BE2C (cell line): ENCODE measurements around the gene NAA35.

Experiments
- DNase-seq: peaks from one replicate; pipeline ENCODE4 v3.0.0-alpha.2; 2020
- H3K27me3 ChIP-seq: fragments of 250-450 bp; sonication (Bioruptor Pico); 2 replicates; pipeline ENCODE4 v1.5.1; 2020; ENCODE audit warnings: mild to moderate bottlenecking
- H3K36me3 ChIP-seq: fragments of 250-450 bp; sonication (Bioruptor Pico); 2 replicates; pipeline ENCODE4 v1.5.1; 2020; ENCODE audit warnings: mild to moderate bottlenecking
- H3K4me1 ChIP-seq: fragments of 250-450 bp; sonication (Bioruptor Pico); 2 replicates; pipeline ENCODE4 v1.5.1; 2020
- H3K4me3 ChIP-seq: 2 replicates; pipeline ENCODE4 v1.5.1; 2011; ENCODE audit warnings: low read depth, low read length
- H3K9me3 ChIP-seq: fragments of 250-450 bp; sonication (Bioruptor Pico); 2 replicates; pipeline ENCODE4 v1.5.1; 2020
- TF ChIP-seq, protein P1 (sequence below): IDR thresholded peaks from 2 replicates; pipeline ENCODE4 v1.5.1; 2012; ENCODE audit warnings: mild to moderate bottlenecking, low read depth, low read length

The NAA35 gene

DNA sequence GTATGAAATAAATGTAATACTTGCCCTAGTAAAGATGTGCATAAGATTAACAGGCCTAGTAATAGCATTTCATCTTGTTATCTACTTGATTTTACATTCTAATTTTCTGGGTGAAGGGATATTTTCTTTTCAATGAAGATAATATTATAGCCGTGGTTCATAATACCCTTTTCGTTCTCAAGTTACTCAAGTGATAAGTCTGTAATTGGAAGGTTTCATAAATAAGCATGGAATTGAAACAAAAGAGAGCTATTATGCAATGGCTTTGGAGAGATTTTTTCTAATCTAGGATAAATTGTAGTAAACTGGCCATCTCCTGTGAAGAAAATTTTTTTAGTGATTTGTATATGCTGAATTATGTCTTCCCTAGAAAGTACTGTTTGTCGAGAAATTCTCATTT lies 19.0 kb downstream of the NAA35 start:
- Histone ChIP-seq H3K27me3 (no peaks in the 10 kb centered on the region), H3K4me1 (no peaks in the 10 kb centered on the region; the same call in 1 of the 2 replicates), H3K4me3 (no peak overlapping the region), H3K9me3 (no peaks in the 10 kb centered on the region), H3K36me3 (peaks cover 12% of the 10 kb centered on the region; the same call in 1 of the 2 replicates)
- TF ChIP-seq, protein P1, sequence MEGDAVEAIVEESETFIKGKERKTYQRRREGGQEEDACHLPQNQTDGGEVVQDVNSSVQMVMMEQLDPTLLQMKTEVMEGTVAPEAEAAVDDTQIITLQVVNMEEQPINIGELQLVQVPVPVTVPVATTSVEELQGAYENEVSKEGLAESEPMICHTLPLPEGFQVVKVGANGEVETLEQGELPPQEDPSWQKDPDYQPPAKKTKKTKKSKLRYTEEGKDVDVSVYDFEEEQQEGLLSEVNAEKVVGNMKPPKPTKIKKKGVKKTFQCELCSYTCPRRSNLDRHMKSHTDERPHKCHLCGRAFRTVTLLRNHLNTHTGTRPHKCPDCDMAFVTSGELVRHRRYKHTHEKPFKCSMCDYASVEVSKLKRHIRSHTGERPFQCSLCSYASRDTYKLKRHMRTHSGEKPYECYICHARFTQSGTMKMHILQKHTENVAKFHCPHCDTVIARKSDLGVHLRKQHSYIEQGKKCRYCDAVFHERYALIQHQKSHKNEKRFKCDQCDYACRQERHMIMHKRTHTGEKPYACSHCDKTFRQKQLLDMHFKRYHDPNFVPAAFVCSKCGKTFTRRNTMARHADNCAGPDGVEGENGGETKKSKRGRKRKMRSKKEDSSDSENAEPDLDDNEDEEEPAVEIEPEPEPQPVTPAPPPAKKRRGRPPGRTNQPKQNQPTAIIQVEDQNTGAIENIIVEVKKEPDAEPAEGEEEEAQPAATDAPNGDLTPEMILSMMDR = no peak
- no peak for DNase-seq

- no peaks in the 10 kb centered on the region; the same call in 1 of the 2 replicates for H3K4me1 ChIP-seq
- H3K4me3 ChIP-seq = no peak overlapping the region
- TF ChIP-seq, protein P1 = no peak
- peak; percentile 24 for DNase-seq
- H3K27me3 ChIP-seq = no peaks in the 10 kb centered on the region
- H3K9me3 ChIP-seq = no peaks in the 10 kb centered on the region
- H3K36me3 ChIP-seq = peaks cover 12% of the 10 kb centered on the region; the same call in 1 of the 2 replicates
Measured at GRCh38 chr9:85960688-85961093, 19.7 kb downstream of the NAA35 start.

DNA sequence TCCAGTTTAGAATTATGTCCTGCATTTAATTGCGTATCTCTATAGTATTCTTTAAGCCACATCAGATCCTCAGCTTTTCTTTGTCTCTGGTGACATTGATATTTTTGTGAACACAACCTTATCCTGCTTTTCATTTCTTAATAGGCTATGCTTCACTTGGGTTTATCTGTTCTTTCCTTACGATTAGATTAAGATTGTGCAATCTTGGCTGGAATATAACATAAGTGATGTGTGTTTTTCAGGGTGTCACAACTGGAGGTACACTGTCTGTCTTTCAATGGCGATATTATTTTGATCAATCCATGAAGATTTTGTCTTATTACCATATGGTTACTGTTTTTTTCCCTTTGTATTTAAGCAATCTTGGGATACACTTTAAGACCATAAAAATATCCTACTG lies 23.6 kb downstream of the NAA35 start:
- no peak for DNase-seq
- Histone ChIP-seq H3K27me3 (no peaks in the 10 kb centered on the region), H3K9me3 (no peaks in the 10 kb centered on the region), H3K4me3 (no peak overlapping the region), H3K36me3 (peaks cover 20% of the 10 kb centered on the region), H3K4me1 (no peaks in the 10 kb centered on the region; the same call in 1 of the 2 replicates)
- TF ChIP-seq, protein P1 = no peak

GRCh38 chr9:85964949-85965348 lies 24.0 kb downstream of the NAA35 start:
- TF ChIP-seq, protein P1 = no peak
- no peak overlapping the region for H3K4me3 ChIP-seq
- H3K27me3 ChIP-seq = no peaks in the 10 kb centered on the region
- H3K36me3 ChIP-seq = peaks cover 20% of the 10 kb centered on the region
- no peak for DNase-seq
- H3K9me3 ChIP-seq = no peaks in the 10 kb centered on the region
- H3K4me1 ChIP-seq = no peaks in the 10 kb centered on the region; the same call in 1 of the 2 replicates

- Histone ChIP-seq H3K9me3 (no peaks in the 10 kb centered on the region), H3K36me3 (peaks cover 14% of the 10 kb centered on the region), H3K4me1 (no peaks in the 10 kb centered on the region), H3K27me3 (no peaks in the 10 kb centered on the region), H3K4me3 (no peak overlapping the region)
- TF ChIP-seq, protein P1 = no peak
- DNase-seq = no peak
Measured at GRCh38 chr9:85969727-85970126, 28.8 kb downstream of the NAA35 start.

- no peaks in the 10 kb centered on the region for H3K4me1 ChIP-seq
- no peak for DNase-seq
- no peak overlapping the region for H3K4me3 ChIP-seq
- H3K27me3 ChIP-seq = no peaks in the 10 kb centered on the region
- peaks cover 14% of the 10 kb centered on the region for H3K36me3 ChIP-seq
- TF ChIP-seq, protein P1 = no peak
- H3K9me3 ChIP-seq = no peaks in the 10 kb centered on the region
Measured at GRCh38 chr9:85971731-85972130, 30.8 kb downstream of the NAA35 start.
